Measurements from ENCODE around the gene ALMS1. TPM values are rescaled to one million over a fixed set of nuclear protein-coding genes. Genes with fewer than 3 reads are reported as not detected.

The ALMS1 gene
- polyA plus RNA-seq, 1 donor (not counting 4 experiments of a cell fraction or from before 2014, with no cell fraction given), result 4.4 TPM

DNA sequence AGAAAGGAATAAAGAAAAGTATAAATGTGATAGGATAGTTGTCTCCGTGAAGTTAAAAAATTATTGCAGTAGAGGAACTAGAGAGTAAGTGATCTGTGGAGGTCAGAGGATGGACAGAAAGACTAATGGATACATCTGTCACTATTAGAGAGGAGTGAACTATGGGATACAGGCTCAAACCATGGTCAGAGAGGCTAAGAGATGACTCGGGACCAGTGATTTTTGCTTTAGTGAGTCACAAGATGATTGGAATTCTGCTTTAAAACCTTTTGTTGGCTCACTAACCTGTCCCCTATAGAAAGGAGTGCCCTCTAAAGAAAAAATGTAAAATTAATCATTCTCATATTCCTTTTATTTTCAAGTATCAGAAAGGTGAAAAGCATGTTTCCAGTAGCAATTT is 30.3 kb downstream of the ALMS1 start:
- H3K4me3 ChIP-seq (ENCODE audit: control insufficient read depth in 2 of 3, extremely low read depth in 1 of 3, insufficient read depth in 2 of 3, low read depth in 1 of 3, low read length in 3 of 3), result no peak overlapping the region
- H3K9ac ChIP-seq (ENCODE audit: control insufficient read depth, extremely low read depth, insufficient read depth, low read length), result no peak overlapping the region
- dilution Hi-C loops (cut with MboI; ENCODE audit: extremely low pct_ligation_motif_present, low sequenced_read_pairs), result no loop called here
- no peak overlapping the region for H3K27ac ChIP-seq (ENCODE audit: control insufficient read depth, insufficient read depth, low read length)
- H3K79me2 ChIP-seq (ENCODE audit: control insufficient read depth, insufficient read depth, low read length), result no peaks in the 10 kb centered on the region
- no peaks in the 10 kb centered on the region for H3K9me1 ChIP-seq (ENCODE audit: control insufficient read depth, extremely low read depth, insufficient read depth, low read length)
- H3K4me1 ChIP-seq (ENCODE audit: control insufficient read depth, extremely low read depth, insufficient read depth, low read length), result no peaks in the 10 kb centered on the region
- no peak overlapping the region for H2AFZ ChIP-seq (ENCODE audit: control insufficient read depth, low read length)
- no peaks in the 10 kb centered on the region for H3K27me3 ChIP-seq (ENCODE audit: control insufficient read depth, extremely low read depth, insufficient read depth, low read length)
- H3K36me3 ChIP-seq (ENCODE audit: control insufficient read depth in 2 of 2, extremely low read depth in 1 of 2, insufficient read depth in 2 of 2, low read length in 2 of 2), result no peaks in the 10 kb centered on the region
- H4K20me1 ChIP-seq (ENCODE audit: control insufficient read depth, extremely low read depth, insufficient read depth, low read length), result no peaks in the 10 kb centered on the region
- TF ChIP-seq EZH2 (IDR thresholded peaks at IDR 0.05; ENCODE audit: low read length), result no peak
- TF ChIP-seq, protein P1, sequence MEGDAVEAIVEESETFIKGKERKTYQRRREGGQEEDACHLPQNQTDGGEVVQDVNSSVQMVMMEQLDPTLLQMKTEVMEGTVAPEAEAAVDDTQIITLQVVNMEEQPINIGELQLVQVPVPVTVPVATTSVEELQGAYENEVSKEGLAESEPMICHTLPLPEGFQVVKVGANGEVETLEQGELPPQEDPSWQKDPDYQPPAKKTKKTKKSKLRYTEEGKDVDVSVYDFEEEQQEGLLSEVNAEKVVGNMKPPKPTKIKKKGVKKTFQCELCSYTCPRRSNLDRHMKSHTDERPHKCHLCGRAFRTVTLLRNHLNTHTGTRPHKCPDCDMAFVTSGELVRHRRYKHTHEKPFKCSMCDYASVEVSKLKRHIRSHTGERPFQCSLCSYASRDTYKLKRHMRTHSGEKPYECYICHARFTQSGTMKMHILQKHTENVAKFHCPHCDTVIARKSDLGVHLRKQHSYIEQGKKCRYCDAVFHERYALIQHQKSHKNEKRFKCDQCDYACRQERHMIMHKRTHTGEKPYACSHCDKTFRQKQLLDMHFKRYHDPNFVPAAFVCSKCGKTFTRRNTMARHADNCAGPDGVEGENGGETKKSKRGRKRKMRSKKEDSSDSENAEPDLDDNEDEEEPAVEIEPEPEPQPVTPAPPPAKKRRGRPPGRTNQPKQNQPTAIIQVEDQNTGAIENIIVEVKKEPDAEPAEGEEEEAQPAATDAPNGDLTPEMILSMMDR (optimal IDR thresholded peaks at IDR 0.05 in 1 of 3, IDR thresholded peaks at IDR 0.05 in 1 of 3, conservative IDR thresholded peaks at IDR 0.05 in 1 of 3; ENCODE audit: extremely low read depth in 1 of 3, insufficient read depth in 2 of 3, low read length in 3 of 3), result no peak
- no peaks in the 10 kb centered on the region for H3K9me3 ChIP-seq (ENCODE audit: control insufficient read depth, low read depth, low read length)
- H3K4me2 ChIP-seq (ENCODE audit: control insufficient read depth, extremely low read depth, insufficient read depth, low read depth, low read length), result no peak overlapping the region
- DNase-seq (ENCODE audit: low read depth, low spot score) (no peak), FAIRE-seq (peak; percentile 36)

DNA sequence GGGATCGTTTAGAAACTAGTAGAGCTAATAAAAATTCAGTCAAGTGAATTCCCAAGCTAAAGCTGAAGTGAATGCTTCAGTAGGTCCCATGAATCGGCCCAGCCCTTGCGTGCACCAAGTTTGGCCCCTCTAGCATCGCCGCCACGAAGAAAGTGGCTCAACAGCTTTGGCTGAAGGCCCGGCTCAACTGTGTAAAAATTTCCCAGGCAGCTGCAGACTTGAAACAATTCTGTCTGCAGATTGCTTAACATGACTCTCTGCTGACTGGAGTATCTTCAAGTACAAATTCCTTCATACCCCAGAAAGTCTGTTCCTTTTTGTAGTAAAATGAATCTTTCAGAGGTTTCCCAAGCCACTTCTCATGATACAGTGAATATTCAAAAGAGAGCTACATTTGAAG is 32.7 kb downstream of the ALMS1 start:
- no peak overlapping the region for H3K27ac ChIP-seq (ENCODE audit: control insufficient read depth, insufficient read depth, low read length)
- H3K27me3 ChIP-seq (ENCODE audit: control insufficient read depth, extremely low read depth, insufficient read depth, low read length), result no peaks in the 10 kb centered on the region
- no peaks in the 10 kb centered on the region for H3K79me2 ChIP-seq (ENCODE audit: control insufficient read depth, insufficient read depth, low read length)
- dilution Hi-C loops (cut with MboI; ENCODE audit: extremely low pct_ligation_motif_present, low sequenced_read_pairs), result no loop called here
- H3K4me3 ChIP-seq (ENCODE audit: control insufficient read depth in 2 of 3, extremely low read depth in 1 of 3, insufficient read depth in 2 of 3, low read depth in 1 of 3, low read length in 3 of 3), result no peak overlapping the region
- no peak overlapping the region for H3K4me2 ChIP-seq (ENCODE audit: control insufficient read depth, extremely low read depth, insufficient read depth, low read depth, low read length)
- TF ChIP-seq EZH2 (IDR thresholded peaks at IDR 0.05; ENCODE audit: low read length), result no peak
- TF ChIP-seq, protein P1 (optimal IDR thresholded peaks at IDR 0.05 in 1 of 3, IDR thresholded peaks at IDR 0.05 in 1 of 3, conservative IDR thresholded peaks at IDR 0.05 in 1 of 3; ENCODE audit: extremely low read depth in 1 of 3, insufficient read depth in 2 of 3, low read length in 3 of 3), result no peak
- no peak overlapping the region for H3K9ac ChIP-seq (ENCODE audit: control insufficient read depth, extremely low read depth, insufficient read depth, low read length)
- H3K9me1 ChIP-seq (ENCODE audit: control insufficient read depth, extremely low read depth, insufficient read depth, low read length), result no peaks in the 10 kb centered on the region
- no peak for FAIRE-seq
- no peak overlapping the region for H2AFZ ChIP-seq (ENCODE audit: control insufficient read depth, low read length)
- no peaks in the 10 kb centered on the region for H3K4me1 ChIP-seq (ENCODE audit: control insufficient read depth, extremely low read depth, insufficient read depth, low read length)
- H4K20me1 ChIP-seq (ENCODE audit: control insufficient read depth, extremely low read depth, insufficient read depth, low read length), result no peaks in the 10 kb centered on the region
- no peaks in the 10 kb centered on the region for H3K9me3 ChIP-seq (ENCODE audit: control insufficient read depth, low read depth, low read length)
- H3K36me3 ChIP-seq (ENCODE audit: control insufficient read depth in 2 of 2, extremely low read depth in 1 of 2, insufficient read depth in 2 of 2, low read length in 2 of 2), result no peaks in the 10 kb centered on the region
- DNase-seq (ENCODE audit: low read depth, low spot score), result no peak

All from keratinocyte (primary cell).